Sigmoid colon (tissue), 7 donors: ENCODE measurements around the gene UTP14C. TPM values are rescaled to one million over a fixed set of nuclear protein-coding genes. Genes with fewer than 3 reads are reported as not detected.
A peak's percentile ranks its signal among the peaks of the same experiment; 100 is the strongest.
"Not testable (repeated sequence)": the region's sequence is repeated elsewhere in the genome, so short reads cannot be mapped to it uniquely, and the experiment has no call there.

Experiments used
- DNase-seq: peaks from one replicate; pipeline ENCODE4 v3.0.0-alpha.2; 2019
- H3K27ac ChIP-seq, 4 donors: fragments of 200-600 bp; sonication (generic); one replicate each; pipeline ENCODE4 v1.5.1; 2016 to 2019; ENCODE audit warnings: mild to moderate bottlenecking in 1 of 4
- H3K27me3 ChIP-seq, 3 donors: fragments of 200-600 bp; sonication (generic); one replicate each; pipeline ENCODE4 v1.5.1; 2019; ENCODE audit warnings: mild to moderate bottlenecking in 1 of 3
- H3K36me3 ChIP-seq, 4 donors: fragments of 200-600 bp; sonication (generic); one replicate each; pipeline ENCODE4 v1.5.1; 2016 to 2019
- H3K4me1 ChIP-seq, 4 donors: fragments of 200-600 bp; sonication (generic); one replicate each; pipeline ENCODE4 v1.5.1; 2017 to 2019
- H3K4me3 ChIP-seq, 4 donors: fragments of 200-600 bp; sonication (generic); one replicate each; pipeline ENCODE4 v1.5.1; 2017 to 2019; ENCODE audit warnings: mild to moderate bottlenecking in 2 of 4, moderate library complexity in 1 of 4
- H3K9me3 ChIP-seq, 4 donors: fragments of 200-600 bp in 3 of 4; sonication (generic) in 3 of 4; one replicate each; pipeline versions ENCODE4 v1.5.1 to v1.6.1; 2013 to 2019
- CTCF ChIP-seq, 4 experiments: fragments of 450-650 bp in 3 of 4; fragments of 200-600 bp in 1 of 4; IDR thresholded peaks; one replicate each; pipeline ENCODE4 v1.5.1; 2016 to 2019; ENCODE audit warnings: antibody characterized with exemption in 4 of 4, mild to moderate bottlenecking in 3 of 4, moderate library complexity in 2 of 4
- EP300 ChIP-seq, 4 donors: sonication (generic); formaldehyde crosslinking; IDR thresholded peaks; one replicate each; pipeline ENCODE4 v1.6.1; 2017; ENCODE audit warnings: antibody characterized with exemption in 4 of 4
- POLR2A ChIP-seq, 2 donors: fragments of 450-650 bp; IDR thresholded peaks; one replicate each; pipeline ENCODE4 v1.6.1; 2016; ENCODE audit warnings: antibody characterized with exemption in 2 of 2, mild to moderate bottlenecking in 2 of 2, moderate library complexity in 2 of 2
- POLR2AphosphoS5 ChIP-seq, 4 donors: sonication (generic); formaldehyde crosslinking; IDR thresholded peaks; one replicate each; pipeline ENCODE4 v1.6.1; 2017; ENCODE audit warnings: antibody characterized with exemption in 4 of 4
- WGBS, 2 donors: extraction: QIAGEN DNeasy Blood & Tissue Kit; methylation state at CpG; one replicate each; pipeline ENCODE4 v1.1.7; 2013; 5-methylcytosine and 5-hydroxymethylcytosine counted together
- intact Hi-C: fragments of 100-400 bp; cut with DNase I; formaldehyde crosslinking; loops from one replicate; pipeline ENCODE4 v1.15.1; 2023
- polyA plus RNA-seq, 3 donors: library from polyadenylated mRNA; stranded (reverse); fragments of 200-250 nt; gene quantifications; one replicate each; pipeline ENCODE4 v1.2.3, GENCODE V29; 2013
- total RNA-seq, 4 donors: library from RNA; depleted of rRNA; stranded (reverse); fragments of >200 nt; gene quantifications; one replicate each; pipeline ENCODE4 v1.1.0, GENCODE V29; 2016
- donor health status: healthy with polysubstance abuse.
- donor health status: Bipolar disorder and iron deficiency.
- donor health status: healthy.

UTP14C gene
- total and polyA plus RNA-seq, 7 donors: 1.8 to 18.2 (median 15.0) TPM

GRCh38 chr13:52053460-52053859 lies 29.0 kb downstream of the UTP14C start:
- no peak overlapping the region for H3K27ac ChIP-seq
- no peaks in the 10 kb centered on the region for H3K4me1 ChIP-seq
- no peaks in the 10 kb centered on the region for H3K27me3 ChIP-seq
- 76 to 80% methylated on average over 4 of the region's 4 CpGs for WGBS, 2 donors
- TF ChIP-seq POLR2A (IDR thresholded peaks at IDR 0.05) (no peak), EP300 (IDR thresholded peaks at IDR 0.05) (no peak), POLR2AphosphoS5 (IDR thresholded peaks at IDR 0.05) (no peak), CTCF (IDR thresholded peaks at IDR 0.05) (no peak)
- no peaks in the 10 kb centered on the region for H3K9me3 ChIP-seq
- no peak overlapping the region for H3K4me3 ChIP-seq
- DNase-seq: no peak
- intact Hi-C loops: no loop called here
- no peaks in the 10 kb centered on the region for H3K36me3 ChIP-seq

- intact Hi-C loops, H3K27me3 ChIP-seq, DNase-seq, H3K36me3 ChIP-seq, H3K4me3 ChIP-seq, H3K9me3 ChIP-seq: not testable (repeated sequence)
- Histone ChIP-seq H3K27ac (peak overlapping the region in 2 of 4 donors; percentile 2 to 25), H3K4me1 (peaks cover 0 to 12% (median 7%) of the 10 kb centered on the region in 4 donors)
- 94 to 97% methylated on average over 3 of the region's 3 CpGs for WGBS, 2 donors
Observed at GRCh38 chr13:52061064-52061463, 36.6 kb downstream of the UTP14C start.

- intact Hi-C loops: no loop called here
- no peaks in the 10 kb centered on the region for H3K27me3 ChIP-seq
- 59 to 72% methylated on average over 3 of the region's 3 CpGs for WGBS, 2 donors
- no peak overlapping the region for H3K4me3 ChIP-seq
- peaks cover 0 to 7% (median 0%) of the 10 kb centered on the region in 4 donors for H3K9me3 ChIP-seq
- DNase-seq: no peak
- H3K4me1 ChIP-seq: peaks cover 0 to 12% (median 7%) of the 10 kb centered on the region in 4 donors
- no peak for TF ChIP-seq CTCF (IDR thresholded peaks at IDR 0.05)
- no peak for TF ChIP-seq POLR2A (IDR thresholded peaks at IDR 0.05)
- no peak for TF ChIP-seq EP300 (IDR thresholded peaks at IDR 0.05)
- no peak for TF ChIP-seq POLR2AphosphoS5 (IDR thresholded peaks at IDR 0.05)
- H3K27ac ChIP-seq: peak overlapping the region in 2 of 4 donors; percentile 2 to 25
- no peaks in the 10 kb centered on the region for H3K36me3 ChIP-seq
Observed at GRCh38 chr13:52061587-52061986, 37.1 kb downstream of the UTP14C start.

- Histone ChIP-seq H3K9me3 (peaks cover 0 to 21% (median 16%) of the 10 kb centered on the region in 4 donors), H3K4me3 (no peak overlapping the region), H3K4me1 (no peaks in the 10 kb centered on the region), H3K27me3 (no peaks in the 10 kb centered on the region), H3K36me3 (no peaks in the 10 kb centered on the region), H3K27ac (no peak overlapping the region)
- DNase-seq: no peak
- TF ChIP-seq CTCF (IDR thresholded peaks at IDR 0.05): no peak
- TF ChIP-seq EP300 (IDR thresholded peaks at IDR 0.05): no peak
- no peak for TF ChIP-seq POLR2AphosphoS5 (IDR thresholded peaks at IDR 0.05)
- no peak for TF ChIP-seq POLR2A (IDR thresholded peaks at IDR 0.05)
- intact Hi-C loops: no loop called here
Observed at GRCh38 chr13:52067237-52067636, 42.7 kb downstream of the UTP14C start.

GRCh38 chr13:52070929-52071523 lies 46.5 kb downstream of the UTP14C start:
- H3K27ac ChIP-seq: no peak overlapping the region
- H3K27me3 ChIP-seq: no peaks in the 10 kb centered on the region
- 86 to 89% methylated on average over 1 of the region's 1 CpG for whole genome bisulfite sequencing, 2 donors
- no peaks in the 10 kb centered on the region for H3K4me1 ChIP-seq
- H3K9me3 ChIP-seq: peaks cover 0 to 19% (median 16%) of the 10 kb centered on the region in 4 donors
- no peak for TF ChIP-seq POLR2AphosphoS5 (IDR thresholded peaks at IDR 0.05)
- H3K4me3 ChIP-seq: no peak overlapping the region
- intact Hi-C loops: no loop called here
- H3K36me3 ChIP-seq: no peaks in the 10 kb centered on the region
- DNase-seq: no peak

Other genes starting within 250 kb of the UTP14C start
- 10 to 100 TPM; 11.4 to 26.9 (median 14.9) TPM for gene DHRS12, start 220.5 kb upstream of the UTP14C start, total RNA-seq
- gene DHRS12, start 220.5 kb upstream of the UTP14C start, polyA plus RNA-seq: 10 to 100 TPM in 2 of 3 donors, 1 to 10 TPM in 1; 7.4 to 23.4 (median 16.2) TPM
- gene TMEM272, start 179.5 kb upstream of the UTP14C start, total RNA-seq: under 1 TPM in 1 of 4 donors, not detected in 3; under 0.01 TPM
- gene TMEM272, start 179.5 kb upstream of the UTP14C start, polyA plus RNA-seq: under 1 TPM in 1 of 3 donors, not detected in 2; 0.28 TPM
- not detected for gene CCDC70, start 162.7 kb upstream of the UTP14C start, total RNA-seq
- not detected for gene CCDC70, start 162.7 kb upstream of the UTP14C start, polyA plus RNA-seq
- 1 to 10 TPM; 4.5 to 8.1 (median 5.5) TPM for gene ATP7B, start 13.2 kb upstream of the UTP14C start, total RNA-seq
- 1 to 10 TPM in 2 of 3 donors, under 1 TPM in 1; 0.60 to 5.1 (median 1.2) TPM for gene ATP7B, start 13.2 kb upstream of the UTP14C start, polyA plus RNA-seq
- 10 to 100 TPM; 11.6 to 20.6 (median 17.4) TPM for gene ALG11, start 12.3 kb upstream of the UTP14C start, total RNA-seq
- 1 to 10 TPM; 1.2 to 9.3 (median 2.1) TPM for gene ALG11, start 12.3 kb upstream of the UTP14C start, polyA plus RNA-seq
- under 1 TPM in 3 of 4 donors, not detected in 1; 0.27 to 0.83 (median 0.33) TPM for gene NEK5, start 104.4 kb downstream of the UTP14C start, total RNA-seq
- gene NEK5, start 104.4 kb downstream of the UTP14C start, polyA plus RNA-seq: under 1 TPM in 2 of 3 donors, not detected in 1; 0.17 to 0.60 TPM
- 10 to 100 TPM in 3 of 4 donors, 1 to 10 TPM in 1; 8.7 to 22.2 (median 14.1) TPM for gene NEK3, start 134.9 kb downstream of the UTP14C start, total RNA-seq
- gene NEK3, start 134.9 kb downstream of the UTP14C start, polyA plus RNA-seq: 10 to 100 TPM; 21.0 to 26.5 (median 25.7) TPM